Testis (tissue), 3 donors: Measurements from ENCODE around the gene CTTNBP2. TPM values are rescaled to one million over a fixed set of nuclear protein-coding genes. Genes with fewer than 3 reads are reported as not detected.
A peak's percentile ranks its signal among the peaks of the same experiment; 100 is the strongest.

Experiments
- DNase-seq: peaks from one replicate; pipeline ENCODE4 v3.0.0-alpha.2; 2019
- H3K27ac ChIP-seq, 2 donors: fragments of 200-600 bp; sonication (generic); one replicate each; pipeline ENCODE4 v1.5.1; 2019
- H3K27me3 ChIP-seq: fragments of 200-600 bp; sonication (generic); one replicate; pipeline ENCODE4 v1.5.1; 2019
- H3K36me3 ChIP-seq: fragments of 200-600 bp; sonication (generic); one replicate; pipeline ENCODE4 v1.5.1; 2017; ENCODE audit warnings: low read depth; ENCODE audit errors: missing control alignments
- H3K4me1 ChIP-seq: fragments of 200-600 bp; sonication (generic); one replicate; pipeline ENCODE4 v1.5.1; 2019
- H3K4me3 ChIP-seq, 2 donors: fragments of 200-600 bp; sonication (generic); one replicate each; pipeline ENCODE4 v1.5.1; 2017 to 2019
- H3K9me3 ChIP-seq: fragments of 200-600 bp; sonication (generic); one replicate; pipeline ENCODE4 v1.5.1; 2017
- CTCF ChIP-seq, 3 experiments: fragments of 450-650 bp in 2 of 3; fragments of 200-600 bp in 1 of 3; sonication (generic) in 1 of 3; IDR thresholded peaks; one replicate each; pipeline ENCODE4 v1.5.1; 2016 to 2019; ENCODE audit warnings: antibody characterized with exemption in 3 of 3, mild to moderate bottlenecking in 2 of 3, moderate library complexity in 1 of 3
- POLR2A ChIP-seq: fragments of 450-650 bp; IDR thresholded peaks from one replicate; pipeline ENCODE4 v1.6.1; 2017; ENCODE audit warnings: antibody characterized with exemption, mild to moderate bottlenecking, moderate library complexity
- WGBS, 2 donors: methylation state at CpG; one replicate each; pipeline ENCODE4 v1.1.5; 2018; 5-methylcytosine and 5-hydroxymethylcytosine counted together
- intact Hi-C: fragments of 100-400 bp; cut with DNase I; formaldehyde crosslinking; loops from one replicate; pipeline ENCODE4 v1.15.1; 2023; ENCODE audit warnings: low total_unique reads
- polyA plus RNA-seq: library from polyadenylated mRNA; stranded (reverse); fragments of 350-450 nt; fragmentation: Illumina TruSeq; extraction: RNeasy Lipid Tissue Mini Kit (QIAGEN cat#74804); gene quantifications from one replicate; pipeline ENCODE4 v1.2.3, GENCODE V29; 2014; ENCODE audit warnings: low read depth, low replicate concordance; ENCODE audit not compliant: insufficient read depth
- total RNA-seq, 2 donors: library from RNA; depleted of rRNA; stranded (reverse); fragments of >200 nt; gene quantifications; one replicate each; pipeline ENCODE4 v1.2.3, GENCODE V29; 2016

The CTTNBP2 gene
- total and polyA plus RNA-seq, 3 donors from 2014 or later = 2.7 to 4.3 (median 3.4) TPM

GRCh38 chr7:117674617-117675016 lies 198.6 kb downstream of the CTTNBP2 start:
- H3K27ac ChIP-seq = no peak overlapping the region
- H3K27me3 ChIP-seq = no peaks in the 10 kb centered on the region
- H3K9me3 ChIP-seq = no peaks in the 10 kb centered on the region
- H3K4me3 ChIP-seq = no peak overlapping the region
- H3K4me1 ChIP-seq = peaks cover 19% of the 10 kb centered on the region
- TF ChIP-seq CTCF (IDR thresholded peaks at IDR 0.05) (no peak), POLR2A (no peak)
- intact Hi-C loops = no loop called here
- no peak for DNase-seq
- H3K36me3 ChIP-seq = no peaks in the 10 kb centered on the region
- WGBS, 2 donors = 22 to 32% methylated on average over 3 of the region's 3 CpGs

GRCh38 chr7:117673839-117674238 lies 199.4 kb downstream of the CTTNBP2 start:
- peak overlapping the region in 1 of 2 donors; percentile 39 for H3K27ac ChIP-seq
- intact Hi-C loops = no loop called here

GRCh38 chr7:117673367-117673766 lies 199.9 kb downstream of the CTTNBP2 start:
- 41 to 58% methylated on average over 14 of the region's 14 CpGs for WGBS, 2 donors
- Histone ChIP-seq H3K4me1 (peaks cover 19% of the 10 kb centered on the region), H3K27me3 (no peaks in the 10 kb centered on the region), H3K36me3 (no peaks in the 10 kb centered on the region), H3K27ac (peak overlapping the region in 1 of 2 donors; percentile 39), H3K9me3 (no peaks in the 10 kb centered on the region), H3K4me3 (no peak overlapping the region)
- no peak for TF ChIP-seq POLR2A
- no peak for TF ChIP-seq CTCF (IDR thresholded peaks at IDR 0.05)
- intact Hi-C loops = no loop called here
- DNase-seq = peak; percentile 72

More at GRCh38 chr7:117673839-117674238, 199.4 kb downstream of the CTTNBP2 start:
- Histone ChIP-seq H3K4me1 (peaks cover 19% of the 10 kb centered on the region), H3K9me3 (no peaks in the 10 kb centered on the region), H3K4me3 (no peak overlapping the region), H3K27me3 (no peaks in the 10 kb centered on the region), H3K36me3 (no peaks in the 10 kb centered on the region)
- TF ChIP-seq CTCF (IDR thresholded peaks at IDR 0.05) = peak in 2 of 3 experiments; percentile 8 to 13
- TF ChIP-seq POLR2A = no peak
- DNase-seq = no peak

GRCh38 chr7:117672453-117672852 lies 200.8 kb downstream of the CTTNBP2 start:
- H3K27ac ChIP-seq = no peak overlapping the region
- no peak for TF ChIP-seq POLR2A
- no peak for TF ChIP-seq CTCF (IDR thresholded peaks at IDR 0.05)
- no peaks in the 10 kb centered on the region for H3K9me3 ChIP-seq
- H3K4me1 ChIP-seq = peaks cover 19% of the 10 kb centered on the region
- H3K4me3 ChIP-seq = no peak overlapping the region
- no peak for DNase-seq
- 75 to 79% methylated on average over 1 of the region's 1 CpG for WGBS, 2 donors
- H3K36me3 ChIP-seq = no peaks in the 10 kb centered on the region
- intact Hi-C loops = no loop called here
- H3K27me3 ChIP-seq = no peaks in the 10 kb centered on the region

GRCh38 chr7:117669818-117670217 lies 203.4 kb downstream of the CTTNBP2 start:
- no peaks in the 10 kb centered on the region for H3K9me3 ChIP-seq
- intact Hi-C loops = no loop called here
- H3K27me3 ChIP-seq = no peaks in the 10 kb centered on the region
- no peak overlapping the region for H3K27ac ChIP-seq
- TF ChIP-seq POLR2A (no peak), CTCF (IDR thresholded peaks at IDR 0.05) (no peak)
- H3K4me1 ChIP-seq = peaks cover 11% of the 10 kb centered on the region
- H3K36me3 ChIP-seq = no peaks in the 10 kb centered on the region
- no peak overlapping the region for H3K4me3 ChIP-seq
- DNase-seq = no peak
- WGBS, 2 donors = 63 to 65% methylated on average over 4 of the region's 4 CpGs
